T1000 (cell line): ENCODE results near the gene GPR62.
"Not testable (repeated sequence)": the region's sequence is repeated elsewhere in the genome, so short reads cannot be mapped to it uniquely, and the experiment has no call there.

ENCODE experiments used
- DNase-seq: peaks from one replicate; lab custom pipeline; 2025; ENCODE audit warnings: mixed read lengths; lab: John Stamatoyannopoulos, UW

Gene GPR62

GRCh38 chr3:51955175-51955892 lies at the start of gene GPR62:
Gene GPR62, plus strand, starts transcription at chr3:51955381. Its CDS starts 272 bp downstream, at chr3:51955653.
- DNase-seq = no peak

DNA sequence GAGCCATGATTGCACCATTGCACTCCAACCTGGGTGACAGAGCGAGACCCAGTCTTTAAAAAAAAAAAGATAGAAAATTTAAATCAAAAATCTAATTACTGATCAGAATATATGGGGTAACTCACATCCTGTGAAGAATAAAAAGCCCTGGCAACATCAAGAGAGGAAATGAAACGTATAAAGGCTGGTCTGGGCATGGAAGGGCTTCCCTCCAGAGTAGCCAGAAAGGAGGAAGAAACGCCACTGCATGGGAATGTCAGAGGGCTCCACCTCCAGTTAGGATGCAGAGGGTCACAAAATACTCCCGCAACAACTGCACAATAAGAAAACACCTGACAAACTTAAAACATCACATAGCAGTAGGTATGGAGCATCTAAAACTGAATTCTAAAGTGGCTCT lies 47.2 kb upstream of the GPR62 start:
- DNase-seq = no peak

DNA sequence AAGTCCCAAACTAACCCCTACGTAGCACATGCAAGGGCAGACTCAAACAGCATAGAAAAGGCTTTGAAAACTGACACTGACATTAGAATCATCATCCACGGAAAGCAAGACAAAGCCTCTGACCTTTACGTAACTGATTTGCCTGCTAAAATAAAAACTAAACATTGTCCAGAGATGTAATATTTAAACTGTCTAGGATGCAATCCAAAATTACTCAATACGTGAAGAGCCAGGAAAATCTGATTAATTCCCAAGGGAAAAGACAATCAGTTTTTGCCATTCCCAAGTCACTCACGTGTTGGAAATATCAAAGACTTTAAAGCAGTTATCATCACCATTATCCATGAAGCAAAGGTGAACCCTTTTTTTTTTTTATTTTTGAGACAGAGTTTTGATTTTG lies 38.8 kb upstream of the GPR62 start:
- no peak for DNase-seq

DNA sequence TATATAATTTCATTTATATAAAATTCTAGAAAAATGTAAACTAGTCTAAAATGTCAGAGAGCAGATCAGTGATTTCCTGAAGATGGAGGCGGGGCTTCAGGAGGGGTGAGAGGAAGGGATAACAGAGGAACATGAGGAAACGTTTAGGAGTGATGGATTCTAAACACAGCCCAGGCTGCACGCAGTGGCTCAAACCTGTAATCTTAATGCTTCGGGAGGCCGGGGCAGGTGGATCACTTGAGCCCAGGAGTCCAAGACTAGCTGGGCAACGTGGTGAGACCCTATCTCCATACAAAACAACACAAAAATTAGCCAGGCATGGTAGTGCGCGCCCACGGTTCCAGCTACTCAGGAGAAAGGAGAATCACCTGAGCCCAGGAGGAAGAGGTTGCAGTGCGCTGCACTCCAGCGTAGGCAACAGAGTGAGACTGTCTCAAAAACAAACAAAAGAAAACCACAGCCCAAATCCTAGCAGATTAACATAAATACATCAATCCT lies 34.1 kb upstream of the GPR62 start:
- DNase-seq = no peak

GRCh38 chr3:51927061-51927977 lies 27.9 kb upstream of the GPR62 start:
- DNase-seq = no peak

DNA sequence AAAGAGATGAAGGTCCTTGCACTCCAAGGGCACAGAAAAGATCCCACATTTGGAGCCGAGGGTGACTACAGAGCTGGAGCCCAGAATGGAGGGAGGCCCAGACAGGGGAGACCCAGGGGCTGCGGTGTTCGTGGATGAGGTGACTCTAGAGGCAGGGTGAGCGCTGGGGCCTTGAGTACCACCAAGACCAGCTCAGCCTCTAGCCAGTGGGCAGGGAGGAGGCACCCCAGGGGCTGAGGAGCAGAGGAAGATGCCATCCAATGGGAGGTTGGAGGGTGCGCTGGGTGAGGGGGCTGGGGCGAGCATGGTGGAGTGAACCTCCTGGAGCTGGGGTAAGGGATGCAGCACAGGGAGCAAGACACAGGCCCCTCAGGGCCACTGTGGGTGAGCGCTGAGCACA lies 26.7 kb upstream of the GPR62 start:
- no peak for DNase-seq

- DNase-seq = not testable (repeated sequence)
Measured at GRCh38 chr3:51928981-51929380, 26.2 kb upstream of the GPR62 start.

GRCh38 chr3:51929420-51930003 lies 25.7 kb upstream of the GPR62 start:
- DNase-seq = no peak

DNA sequence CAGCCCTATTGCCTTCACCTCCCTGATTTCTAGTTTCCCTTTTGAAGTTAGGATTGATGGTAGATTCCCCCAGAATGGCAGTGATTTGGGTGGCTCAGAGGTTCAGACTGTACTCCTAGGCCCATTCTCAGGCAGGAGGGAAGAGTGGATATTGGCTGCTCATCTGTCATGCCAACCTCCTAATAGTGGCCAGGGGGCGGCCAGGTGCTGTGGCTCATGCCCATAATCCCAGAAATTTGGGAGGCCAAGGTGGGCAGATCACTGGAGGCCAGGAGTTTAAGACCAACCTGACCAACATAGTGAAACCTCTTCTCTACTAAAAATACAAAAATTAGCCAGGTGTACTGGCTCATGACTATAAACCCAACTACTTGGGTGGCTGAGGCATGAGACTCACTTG lies 24.7 kb upstream of the GPR62 start:
- no peak for DNase-seq

DNA sequence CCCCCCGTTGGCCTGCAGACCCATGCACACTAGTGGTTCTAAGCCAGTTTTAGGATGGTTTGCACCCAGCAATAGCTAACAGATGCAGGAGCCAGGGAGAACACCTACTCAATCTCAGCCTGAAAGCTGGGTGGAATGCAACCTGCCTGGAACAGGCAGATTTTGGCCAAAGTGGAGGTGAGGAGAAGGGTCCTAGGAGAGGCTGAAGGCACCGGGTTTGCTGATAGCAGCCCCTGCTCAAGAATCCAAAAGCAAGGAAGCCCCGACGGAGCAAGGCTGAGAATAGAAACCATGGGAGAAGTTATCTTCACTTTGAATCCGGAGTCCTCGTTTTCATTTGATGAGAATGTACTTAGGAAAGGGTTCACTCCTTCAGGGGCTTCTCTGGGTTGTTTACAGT lies 23.4 kb upstream of the GPR62 start:
- DNase-seq = no peak

DNA sequence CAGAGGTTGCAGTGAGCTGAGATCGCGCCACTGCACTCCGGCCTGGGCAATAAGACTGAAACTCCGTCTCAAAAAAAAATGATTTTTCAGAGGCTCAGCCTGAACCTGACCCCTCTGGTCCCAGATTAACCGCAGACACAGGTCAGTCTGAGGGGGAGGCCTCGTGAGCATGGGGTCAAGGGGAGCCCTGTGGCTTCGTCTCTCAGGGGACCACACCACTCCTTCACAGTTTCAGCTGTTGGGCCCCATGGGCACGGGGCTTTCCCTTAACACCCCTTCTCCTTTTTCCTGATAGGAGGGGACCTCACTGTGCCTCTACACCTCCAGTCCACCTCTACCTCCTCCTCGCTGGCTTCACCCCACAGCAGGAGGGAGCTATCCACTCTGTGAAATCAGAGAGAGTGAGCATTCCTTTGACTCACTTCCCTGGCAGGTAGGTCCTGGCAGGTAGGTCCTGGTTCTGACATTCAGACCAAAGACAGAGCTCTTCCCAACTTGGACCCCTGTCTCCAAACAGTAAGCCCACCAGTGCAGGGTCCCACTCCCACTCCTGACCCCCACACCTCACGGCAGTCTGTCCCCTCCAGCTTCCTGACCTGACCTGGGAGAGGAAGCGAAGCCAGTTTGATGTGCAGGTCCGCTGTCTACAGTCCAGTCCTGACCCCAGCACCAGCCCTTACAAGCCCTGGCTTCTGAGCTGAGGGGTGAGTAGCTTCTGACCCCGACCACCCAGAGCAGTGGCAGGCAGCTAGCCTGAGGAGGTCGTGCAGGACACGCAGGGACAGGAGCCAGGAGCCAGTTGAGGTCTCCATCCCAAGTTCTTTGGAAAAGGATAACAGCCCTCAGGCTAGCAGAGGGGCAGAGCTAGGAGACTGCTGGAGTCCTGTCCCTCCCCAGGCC lies 22.5 kb upstream of the GPR62 start:
- DNase-seq = no peak

DNA sequence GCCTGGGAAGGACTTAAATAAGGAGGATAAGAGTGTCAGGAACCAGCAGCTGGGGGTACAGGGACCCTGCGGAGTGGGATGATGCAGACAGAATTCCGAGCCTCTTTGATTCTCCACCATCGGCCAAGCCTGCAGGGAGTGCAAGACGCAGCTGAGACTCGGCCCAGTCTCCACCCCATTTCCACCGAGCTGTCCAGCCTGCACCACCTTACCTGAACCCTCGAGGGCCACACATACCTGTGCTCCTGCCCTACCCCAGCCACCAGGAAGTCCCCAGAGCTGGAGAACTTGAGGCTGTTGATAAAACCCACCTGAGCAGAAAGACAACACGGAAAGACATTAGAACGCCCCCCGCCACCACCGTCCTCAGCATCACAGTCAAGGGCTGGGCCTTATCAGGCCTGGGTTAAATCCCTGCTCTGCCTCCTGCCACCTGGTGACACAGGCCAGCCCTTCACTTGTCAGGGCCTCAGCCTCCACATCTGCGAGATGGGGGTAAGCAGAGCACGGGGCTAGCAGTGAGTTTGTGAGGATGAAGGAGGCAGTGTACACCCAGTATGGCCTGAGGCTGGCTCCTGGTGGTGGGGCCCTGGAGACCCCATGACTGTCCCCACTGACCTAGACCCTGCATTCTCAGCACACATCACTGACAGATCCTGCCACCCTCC lies 21.6 kb upstream of the GPR62 start:
- DNase-seq = no peak

DNA sequence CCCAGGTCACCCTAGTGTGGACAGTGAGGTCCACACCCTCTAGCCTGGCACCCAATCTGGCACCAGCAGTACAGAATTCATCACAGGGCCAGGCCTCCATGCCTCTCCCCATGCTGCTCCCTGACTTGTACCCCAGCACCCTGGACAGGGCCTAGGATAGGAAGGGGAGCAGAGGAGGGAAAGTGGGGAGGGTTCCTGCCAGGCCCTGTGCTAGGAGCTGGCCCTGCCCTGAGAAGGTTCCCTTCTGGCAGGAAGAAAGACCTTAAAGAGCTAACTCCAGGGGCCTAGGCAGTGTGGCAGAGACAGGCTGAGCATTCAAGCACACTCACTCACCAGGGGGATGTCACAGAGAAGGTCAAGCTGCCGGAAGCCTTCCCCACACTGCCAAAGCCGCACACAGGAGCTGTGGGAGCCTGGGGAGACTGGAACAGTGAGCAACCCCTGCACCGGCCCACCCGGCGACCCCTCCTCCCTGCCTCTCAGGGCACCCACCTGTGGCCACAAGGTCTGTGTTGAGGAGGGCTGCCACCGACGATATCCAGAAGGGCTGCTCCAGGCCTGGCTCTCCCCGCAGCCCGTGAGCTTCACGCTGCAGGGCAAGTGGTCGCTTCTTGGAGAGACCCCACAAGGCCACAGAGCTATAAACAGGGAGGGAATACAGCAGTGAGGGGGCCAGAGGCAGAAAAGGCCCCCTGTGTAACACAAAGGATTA lies 20.9 kb upstream of the GPR62 start:
- DNase-seq = no peak

- no peak for DNase-seq
Measured at GRCh38 chr3:51934991-51935885, 19.9 kb upstream of the GPR62 start.

GRCh38 chr3:51935886-51936755 lies 19.1 kb upstream of the GPR62 start:
- DNase-seq = no peak

- DNase-seq = no peak
Measured at GRCh38 chr3:51937014-51937413, 18.2 kb upstream of the GPR62 start.

GRCh38 chr3:51937611-51938450 lies 17.4 kb upstream of the GPR62 start:
- no peak for DNase-seq
